T-cell (primary cell): Measurements from ENCODE around the gene PLCB1. TPM values are rescaled to one million over a fixed set of nuclear protein-coding genes. Genes with fewer than 3 reads are reported as not detected.

Experiments
- ATAC-seq, 4 experiments: fragments of 200-7000 bp in 3 of 4; fragments of 150-1000 bp in 1 of 4; cut with Tn5 transposase; replicated peaks in 1 of 4; 1 replicate in 3 of 4; 2 replicates in 1 of 4; pipeline ENCODE4 v1.10.0; 2021; ENCODE audit warnings: moderate library complexity in 3 of 4, mild to moderate bottlenecking in 2 of 4, moderate number of reproducible peaks in 1 of 4
- CTCF ChIA-PET, 2 donors: fragments of 300-600 bp; sonication (Branson Sonifier 250); formaldehyde crosslinking; loops; one replicate each; lab custom pipeline; 2022; ENCODE audit warnings: antibody characterized with exemption in 2 of 2; lab: Charles Lee
- POLR2A ChIA-PET, 2 donors: fragments of 300-600 bp; sonication (Branson Sonifier 250); formaldehyde crosslinking; loops; one replicate each; lab custom pipeline; 2022; ENCODE audit warnings: antibody characterized with exemption in 2 of 2; lab: Charles Lee
- DNase-seq, 35 experiments: peaks; one replicate each; pipeline versions ENCODE4 v3.0.0 to v3.0.0-alpha.2; 2013 to 2023
- H3K27ac ChIP-seq: one replicate; pipeline ENCODE4 v1.5.1; 2013; ENCODE audit warnings: low read length
- H3K27me3 ChIP-seq, 2 experiments: replicated peaks in 1 of 2; 1 replicate in 1 of 2; 2 replicates in 1 of 2; pipeline versions ENCODE4 v1.6.1 to v1.7.0; 2013; ENCODE audit warnings: low read length in 1 of 2, mixed read lengths in 1 of 2; ENCODE audit not compliant: control insufficient read depth in 2 of 2, insufficient read depth in 2 of 2; ENCODE audit errors: extremely low read depth in 1 of 2
- H3K36me3 ChIP-seq, 2 donors: 1 replicate in 1 of 2; 2 replicates in 1 of 2; pipeline versions ENCODE4 v1.6.1 to v1.7.0; 2013; ENCODE audit warnings: low read length in 1 of 2; ENCODE audit not compliant: control insufficient read depth in 2 of 2, insufficient read depth in 1 of 2; ENCODE audit errors: extremely low read depth in 1 of 2
- H3K4me1 ChIP-seq, 2 experiments: 1 replicate in 1 of 2; 2 replicates in 1 of 2; pipeline versions ENCODE4 v1.6.1 to v1.7.0; 2013; ENCODE audit warnings: low read length in 2 of 2, mixed read lengths in 1 of 2; ENCODE audit not compliant: insufficient read depth in 2 of 2, control insufficient read depth in 1 of 2; ENCODE audit errors: extremely low read depth in 1 of 2
- H3K4me3 ChIP-seq, 2 donors: 1 replicate in 1 of 2; 2 replicates in 1 of 2; pipeline versions ENCODE4 v1.5.1 to v1.7.0; 2013; ENCODE audit warnings: mild to moderate bottlenecking in 2 of 2, low read length in 1 of 2, moderate library complexity in 1 of 2; ENCODE audit not compliant: control insufficient read depth in 1 of 2; ENCODE audit errors: extremely low read depth in 1 of 2
- H3K9me3 ChIP-seq: 2 replicates; pipeline ENCODE4 v1.7.0; 2013
- H3K27ac Mint-ChIP-seq, 2 donors: one replicate each; pipeline ENCODE4 v1.8.0; 2020 to 2021; ENCODE audit warnings: mild to moderate bottlenecking in 2 of 2, mixed read lengths in 2 of 2
- H3K27me3 Mint-ChIP-seq, 2 donors: one replicate each; pipeline ENCODE4 v1.8.0; 2021 to 2022; ENCODE audit warnings: mixed read lengths in 2 of 2
- H3K36me3 Mint-ChIP-seq: one replicate; pipeline ENCODE4 v1.8.0; 2021; ENCODE audit warnings: mixed read lengths
- H3K4me1 Mint-ChIP-seq, 3 donors: one replicate each; pipeline ENCODE4 v1.8.0; 2020 to 2022; ENCODE audit warnings: mixed read lengths in 3 of 3, mild to moderate bottlenecking in 1 of 3
- H3K4me3 Mint-ChIP-seq, 3 donors: one replicate each; pipeline ENCODE4 v1.8.0; 2020 to 2022; ENCODE audit warnings: mild to moderate bottlenecking in 3 of 3, mixed read lengths in 3 of 3, moderate library complexity in 3 of 3
- H3K9me3 Mint-ChIP-seq, 3 donors: one replicate each; pipeline ENCODE4 v1.8.0; 2020 to 2022; ENCODE audit warnings: mixed read lengths in 3 of 3
- WGBS: methylation state at CpG from one replicate; pipeline ENCODE4 v1.1.5; 2013; ENCODE audit warnings: missing lambda C conversion rate; ENCODE audit not compliant: insufficient coverage; 5-methylcytosine and 5-hydroxymethylcytosine counted together
- total RNA-seq, 35 experiments: library from RNA in 6 of 35; stranded (reverse) in 6 of 35; fragments of 120-200 nt in 1 of 35; gene quantifications; one replicate each; pipeline versions ENCODE4 v1.2.1 to v1.2.4 and lab custom pipeline; 2013 to 2026

The PLCB1 gene
- total RNA-seq, 5 donors from 2014 or later (not counting 1 experiment from before 2014, with no cell fraction given) = 3.3 to 15.1 (median 7.4) TPM

- peaks cover 0 to 2% of the 10 kb centered on the region in 2 donors for H3K27me3 Mint-ChIP-seq
- DNase-seq (no peak), ATAC-seq (no peak)
- H3K4me3 ChIP-seq = no peak overlapping the region
- ChIA-PET CTCF (no interaction called here), POLR2A (no interaction called here)
- H3K27me3 ChIP-seq = no peaks in the 10 kb centered on the region
- H3K36me3 ChIP-seq = no peaks in the 10 kb centered on the region
- WGBS = 67% methylated on average over 1 of the region's 7 CpGs
- peaks cover 7 to 13% (median 13%) of the 10 kb centered on the region in 3 donors for H3K4me1 Mint-ChIP-seq
- H3K9me3 ChIP-seq = no peaks in the 10 kb centered on the region
- no peaks in the 10 kb centered on the region for H3K9me3 Mint-ChIP-seq
- no peaks in the 10 kb centered on the region for H3K4me1 ChIP-seq
- H3K27ac ChIP-seq = no peak overlapping the region
- H3K4me3 Mint-ChIP-seq = no peak overlapping the region
- peaks cover 4% of the 10 kb centered on the region for H3K36me3 Mint-ChIP-seq
- H3K27ac Mint-ChIP-seq = no peak overlapping the region
These were observed 235.6 kb downstream of the PLCB1 start for GRCh38 chr20:8367689-8368088.

- H3K4me3 Mint-ChIP-seq = no peak overlapping the region
- no peaks in the 10 kb centered on the region for H3K9me3 Mint-ChIP-seq
- CTCF ChIA-PET = interaction anchor here in 1 of 2 donors (0.6 kb wide), 1 partner anchor 17 kb away, joined by 3 read pairs; no protein-coding TSS in a partner anchor
- H3K27me3 Mint-ChIP-seq = peaks cover 0 to 2% of the 10 kb centered on the region in 2 donors
- H3K27ac Mint-ChIP-seq = no peak overlapping the region
- H3K27me3 ChIP-seq = no peaks in the 10 kb centered on the region
- no peak for DNase-seq
- H3K9me3 ChIP-seq = no peaks in the 10 kb centered on the region
- H3K36me3 Mint-ChIP-seq = peaks cover 4% of the 10 kb centered on the region
- peaks cover 7 to 13% (median 13%) of the 10 kb centered on the region in 3 donors for H3K4me1 Mint-ChIP-seq
- no peak overlapping the region for H3K4me3 ChIP-seq
- no CpG with 5 or more reads among the region's 3 CpGs for WGBS
- POLR2A ChIA-PET = no interaction called here
- no peaks in the 10 kb centered on the region for H3K36me3 ChIP-seq
- no peak overlapping the region for H3K27ac ChIP-seq
- ATAC-seq = no peak
- peaks cover 0 to 2% of the 10 kb centered on the region in 2 experiments for H3K4me1 ChIP-seq
These were observed 236.6 kb downstream of the PLCB1 start for GRCh38 chr20:8368670-8369069.

- H3K27me3 Mint-ChIP-seq = peaks cover 0 to 2% of the 10 kb centered on the region in 2 donors
- H3K9me3 Mint-ChIP-seq = no peaks in the 10 kb centered on the region
- Histone ChIP-seq H3K27ac (no peak overlapping the region), H3K27me3 (no peaks in the 10 kb centered on the region), H3K4me3 (no peak overlapping the region), H3K4me1 (peaks cover 0 to 2% of the 10 kb centered on the region in 2 experiments), H3K9me3 (no peaks in the 10 kb centered on the region), H3K36me3 (no peaks in the 10 kb centered on the region)
- H3K27ac Mint-ChIP-seq = no peak overlapping the region
- H3K4me1 Mint-ChIP-seq = peaks cover 7 to 13% (median 13%) of the 10 kb centered on the region in 3 donors
- DNase-seq (no peak), ATAC-seq (no peak)
- CTCF ChIA-PET = interaction anchor here in 1 of 2 donors (0.6 kb wide), 1 partner anchor 16 kb away, joined by 3 read pairs; no protein-coding TSS in a partner anchor
- no peak overlapping the region for H3K4me3 Mint-ChIP-seq
- POLR2A ChIA-PET = no interaction called here
- WGBS = no CpG with 5 or more reads among the region's 2 CpGs
- peaks cover 4% of the 10 kb centered on the region for H3K36me3 Mint-ChIP-seq
These were observed 237.2 kb downstream of the PLCB1 start for GRCh38 chr20:8369311-8369710.

- CTCF ChIA-PET = interaction anchor here in 1 of 2 donors (0.6 kb wide), 1 partner anchor 20 kb away, joined by 4 read pairs; no protein-coding TSS in a partner anchor
- peaks cover 7 to 13% (median 13%) of the 10 kb centered on the region in 3 donors for H3K4me1 Mint-ChIP-seq
- Histone ChIP-seq H3K4me3 (no peak overlapping the region), H3K27me3 (no peaks in the 10 kb centered on the region), H3K9me3 (no peaks in the 10 kb centered on the region), H3K4me1 (peaks cover 0 to 2% of the 10 kb centered on the region in 2 experiments), H3K36me3 (no peaks in the 10 kb centered on the region), H3K27ac (no peak overlapping the region)
- no CpG with 5 or more reads among the region's 5 CpGs for WGBS
- no peak overlapping the region for H3K4me3 Mint-ChIP-seq
- no peak overlapping the region for H3K27ac Mint-ChIP-seq
- H3K36me3 Mint-ChIP-seq = peaks cover 4% of the 10 kb centered on the region
- H3K9me3 Mint-ChIP-seq = no peaks in the 10 kb centered on the region
- DNase-seq = no peak
- ATAC-seq = no peak
- peaks cover 0 to 2% of the 10 kb centered on the region in 2 donors for H3K27me3 Mint-ChIP-seq
- POLR2A ChIA-PET = interaction anchor here in 1 of 2 donors (0.6 kb wide), 1 partner anchor 87 kb away, joined by 3 read pairs; no protein-coding TSS in a partner anchor
These were observed 238.7 kb downstream of the PLCB1 start for GRCh38 chr20:8370774-8371173.

GRCh38 chr20:8372824-8373380 is 240.8 kb downstream of the PLCB1 start:
- 45% methylated on average over 4 of the region's 5 CpGs for WGBS
- ChIA-PET CTCF (interaction anchor here in 1 of 2 donors (0.8 to 1.0 kb wide), 2 partner anchors 9 to 15 kb away, joined by 3 to 5 read pairs; no protein-coding TSS in a partner anchor), POLR2A (no interaction called here)

GRCh38 chr20:8373579-8373978 is 241.5 kb downstream of the PLCB1 start:
- no CpG with 5 or more reads among the region's 1 CpG for WGBS
- DNase-seq = no peak
- no peak overlapping the region for H3K27ac ChIP-seq
- ChIA-PET POLR2A (no interaction called here), CTCF (no interaction called here)
- no peak overlapping the region for H3K4me3 ChIP-seq
- peaks cover 4% of the 10 kb centered on the region for H3K36me3 Mint-ChIP-seq
- H3K4me3 Mint-ChIP-seq = no peak overlapping the region
- no peaks in the 10 kb centered on the region for H3K36me3 ChIP-seq
- no peaks in the 10 kb centered on the region for H3K27me3 Mint-ChIP-seq
- H3K9me3 ChIP-seq = no peaks in the 10 kb centered on the region
- no peak overlapping the region for H3K27ac Mint-ChIP-seq
- peaks cover 7 to 8% (median 8%) of the 10 kb centered on the region in 3 donors for H3K4me1 Mint-ChIP-seq
- H3K27me3 ChIP-seq = no peaks in the 10 kb centered on the region
- ATAC-seq = no peak
- peaks cover 0 to 2% of the 10 kb centered on the region in 2 experiments for H3K4me1 ChIP-seq
- H3K9me3 Mint-ChIP-seq = no peaks in the 10 kb centered on the region

More at GRCh38 chr20:8372824-8373380, 240.8 kb downstream of the PLCB1 start:
- ATAC-seq (no peak), DNase-seq (no peak)
- H3K4me1 Mint-ChIP-seq = peaks cover 7 to 10% (median 9%) of the 10 kb centered on the region in 3 donors
- Histone ChIP-seq H3K4me1 (peaks cover 0 to 2% of the 10 kb centered on the region in 2 experiments), H3K4me3 (no peak overlapping the region), H3K27ac (no peak overlapping the region), H3K27me3 (no peaks in the 10 kb centered on the region), H3K36me3 (no peaks in the 10 kb centered on the region), H3K9me3 (no peaks in the 10 kb centered on the region)
- H3K27ac Mint-ChIP-seq = no peak overlapping the region
- H3K36me3 Mint-ChIP-seq = peaks cover 4% of the 10 kb centered on the region
- no peak overlapping the region for H3K4me3 Mint-ChIP-seq
- peaks cover 0 to 1% of the 10 kb centered on the region in 2 donors for H3K27me3 Mint-ChIP-seq
- H3K9me3 Mint-ChIP-seq = no peaks in the 10 kb centered on the region
